Trophoblast cell (in vitro differentiated cells and primary cell): ENCODE data around the gene CLASRP.

Experiments
- DNase-seq, 2 donors: peaks; one replicate each; pipeline ENCODE4 v3.0.0-alpha.2; 2016
- H2AFZ ChIP-seq: 2 replicates; pipeline ENCODE4 v1.6.1; 2013; ENCODE audit warnings: low read length, moderate library complexity, mild to moderate bottlenecking; ENCODE audit not compliant: insufficient read depth, poor library complexity
- H2AK5ac ChIP-seq: 2 replicates; pipeline ENCODE4 v1.6.1; 2013; ENCODE audit warnings: mild to moderate bottlenecking, low read length
- H2BK120ac ChIP-seq: 2 replicates; pipeline ENCODE4 v1.6.1; 2013; ENCODE audit warnings: low read length, mild to moderate bottlenecking, moderate library complexity; ENCODE audit not compliant: insufficient read depth, poor library complexity
- H2BK12ac ChIP-seq: 2 replicates; pipeline ENCODE4 v1.6.1; 2013; ENCODE audit warnings: mild to moderate bottlenecking, low read length, moderate library complexity
- H2BK5ac ChIP-seq: 2 replicates; pipeline ENCODE4 v1.6.1; 2013; ENCODE audit warnings: low read length, low read depth, moderate library complexity, mild to moderate bottlenecking; ENCODE audit not compliant: poor library complexity
- H3K14ac ChIP-seq: 2 replicates; pipeline ENCODE4 v1.6.1; 2013; ENCODE audit warnings: mild to moderate bottlenecking, low read length
- H3K18ac ChIP-seq: 2 replicates; pipeline ENCODE4 v1.6.1; 2013; ENCODE audit warnings: mild to moderate bottlenecking, low read length
- H3K23ac ChIP-seq: 2 replicates; pipeline ENCODE4 v1.6.1; 2013; ENCODE audit warnings: low read length
- H3K27ac ChIP-seq: 2 replicates; pipeline ENCODE4 v1.5.1; 2013; ENCODE audit warnings: low read depth, mild to moderate bottlenecking, inconsistent platforms, low read length, moderate library complexity
- H3K27me3 ChIP-seq: 2 replicates; pipeline ENCODE4 v1.6.1; 2013; ENCODE audit warnings: inconsistent platforms, mild to moderate bottlenecking, low read length, moderate library complexity; ENCODE audit not compliant: insufficient read depth
- H3K36me3 ChIP-seq, 2 experiments: 1 replicate in 1 of 2; 2 replicates in 1 of 2; pipeline ENCODE4 v1.6.1; 2013; ENCODE audit warnings: low read length in 2 of 2, mild to moderate bottlenecking in 2 of 2, moderate library complexity in 1 of 2; ENCODE audit not compliant: insufficient read depth in 2 of 2, control insufficient read depth in 1 of 2
- H3K4ac ChIP-seq: 2 replicates; pipeline ENCODE4 v1.6.1; 2013; ENCODE audit warnings: low read depth, mild to moderate bottlenecking, low read length, moderate library complexity
- H3K4me1 ChIP-seq, 2 experiments: 1 replicate in 1 of 2; 2 replicates in 1 of 2; pipeline ENCODE4 v1.6.1; 2013; ENCODE audit warnings: low read length in 2 of 2, mild to moderate bottlenecking in 2 of 2, moderate library complexity in 1 of 2; ENCODE audit not compliant: insufficient read depth in 2 of 2, control insufficient read depth in 1 of 2
- H3K4me2 ChIP-seq: 2 replicates; pipeline ENCODE4 v1.6.1; 2013; ENCODE audit warnings: inconsistent platforms, mild to moderate bottlenecking, low read length, moderate library complexity
- H3K4me3 ChIP-seq: 2 replicates; pipeline ENCODE4 v1.5.1; 2013; ENCODE audit warnings: mild to moderate bottlenecking, low read depth, low read length, inconsistent platforms
- H3K79me1 ChIP-seq: one replicate; pipeline ENCODE4 v1.6.1; 2013; ENCODE audit warnings: low read length
- H3K79me2 ChIP-seq: 2 replicates; pipeline ENCODE4 v1.6.1; 2013; ENCODE audit warnings: low read length, mild to moderate bottlenecking; ENCODE audit not compliant: control insufficient read depth, insufficient read depth, poor library complexity
- H3K9ac ChIP-seq: 2 replicates; pipeline ENCODE4 v1.6.1; 2013; ENCODE audit warnings: mild to moderate bottlenecking, low read length
- H3K9me3 ChIP-seq: 2 replicates; pipeline ENCODE4 v1.6.1; 2013; ENCODE audit warnings: low read depth, mild to moderate bottlenecking, control low read depth, inconsistent platforms, low read length; ENCODE audit not compliant: insufficient read depth
- H4K12ac ChIP-seq: 2 replicates; pipeline ENCODE4 v1.6.1; 2013; ENCODE audit warnings: low read depth, mild to moderate bottlenecking, low read length, moderate library complexity
- H4K8ac ChIP-seq: 2 replicates; pipeline ENCODE4 v1.6.1; 2013; ENCODE audit warnings: low read depth, mild to moderate bottlenecking, low read length, moderate library complexity
- H4K91ac ChIP-seq: one replicate; pipeline ENCODE4 v1.6.1; 2013; ENCODE audit warnings: low read depth, mild to moderate bottlenecking, low read length, moderate library complexity
- WGBS: extraction: QIAGEN DNeasy Blood & Tissue Kit; methylation state at CpG from one replicate; pipeline ENCODE4 v1.1.7; 2013; ENCODE audit warnings: missing lambda C conversion rate; ENCODE audit not compliant: insufficient read length, insufficient coverage; ENCODE audit errors: extremely low coverage; 5-methylcytosine and 5-hydroxymethylcytosine counted together

Gene CLASRP

GRCh38 chr19:45101806-45102205, 63.0 kb downstream of the CLASRP start:
- Histone ChIP-seq H2BK120ac (no peak overlapping the region), H3K4me2 (no peak overlapping the region), H3K27ac (no peak overlapping the region), H3K79me1 (no peaks in the 10 kb centered on the region), H3K4ac (peak overlapping the region; percentile 13), H3K27me3 (no peaks in the 10 kb centered on the region), H4K12ac (no peak overlapping the region), H3K9me3 (no peaks in the 10 kb centered on the region), H3K4me3 (no peak overlapping the region), H2BK12ac (no peak overlapping the region), H2AFZ (no peak overlapping the region), H4K8ac (no peak overlapping the region), H3K18ac (no peak overlapping the region), H3K14ac (no peak overlapping the region), H3K23ac (no peak overlapping the region), H3K79me2 (peaks cover 23% of the 10 kb centered on the region), H3K9ac (no peak overlapping the region), H2BK5ac (no peak overlapping the region), H3K36me3 (peaks cover 0 to 5% of the 10 kb centered on the region in 2 experiments), H3K4me1 (peaks cover 20 to 25% of the 10 kb centered on the region in 2 experiments), H2AK5ac (no peak overlapping the region), H4K91ac (no peak overlapping the region)
- no peak for DNase-seq
- WGBS = no CpG with 5 or more reads among the region's 8 CpGs

DNA sequence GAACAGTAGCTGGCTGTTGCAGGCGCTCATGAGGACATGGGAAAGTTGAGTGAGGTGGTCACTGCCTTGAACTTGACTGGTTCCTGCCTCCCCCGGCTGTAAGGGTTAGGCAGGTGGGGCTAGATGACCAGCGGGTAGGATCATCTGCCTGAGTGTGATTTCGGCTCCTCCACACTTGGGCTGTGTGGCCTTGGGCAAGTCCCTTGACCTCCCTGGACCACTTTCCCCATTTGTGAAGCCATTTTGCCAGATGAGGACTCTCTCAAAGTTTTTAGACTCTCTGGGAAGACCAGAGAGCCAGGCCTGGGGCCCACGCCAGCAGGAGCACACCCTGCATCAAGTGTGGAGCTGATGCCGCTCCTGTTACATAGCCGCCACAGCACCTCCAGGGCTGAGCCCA, 63.6 kb downstream of the CLASRP start:
- H2BK12ac ChIP-seq = no peak overlapping the region
- H2BK120ac ChIP-seq = no peak overlapping the region
- H3K9me3 ChIP-seq = no peaks in the 10 kb centered on the region
- H3K4me2 ChIP-seq = no peak overlapping the region
- no peak overlapping the region for H2AFZ ChIP-seq
- no peak overlapping the region for H3K14ac ChIP-seq
- peak overlapping the region; percentile 9 for H3K4ac ChIP-seq
- H2AK5ac ChIP-seq = no peak overlapping the region
- DNase-seq = no peak
- no peak overlapping the region for H2BK5ac ChIP-seq
- no peak overlapping the region for H4K12ac ChIP-seq
- no peak overlapping the region for H4K91ac ChIP-seq
- peaks cover 20 to 25% of the 10 kb centered on the region in 2 experiments for H3K4me1 ChIP-seq
- H3K4me3 ChIP-seq = no peak overlapping the region
- no peak overlapping the region for H4K8ac ChIP-seq
- H3K18ac ChIP-seq = no peak overlapping the region
- H3K36me3 ChIP-seq = peaks cover 0 to 5% of the 10 kb centered on the region in 2 experiments
- no peaks in the 10 kb centered on the region for H3K27me3 ChIP-seq
- H3K79me1 ChIP-seq = no peaks in the 10 kb centered on the region
- no peak overlapping the region for H3K23ac ChIP-seq
- H3K27ac ChIP-seq = no peak overlapping the region
- H3K9ac ChIP-seq = no peak overlapping the region
- WGBS = no CpG with 5 or more reads among the region's 7 CpGs
- H3K79me2 ChIP-seq = peaks cover 20% of the 10 kb centered on the region

- Histone ChIP-seq H3K27ac (no peak overlapping the region), H3K79me2 (peaks cover 16% of the 10 kb centered on the region), H3K36me3 (peaks cover 0 to 5% of the 10 kb centered on the region in 2 experiments), H2AK5ac (no peak overlapping the region), H3K18ac (no peak overlapping the region), H3K9ac (no peak overlapping the region), H3K4ac (no peak overlapping the region), H4K8ac (no peak overlapping the region), H2AFZ (no peak overlapping the region), H4K12ac (no peak overlapping the region), H4K91ac (no peak overlapping the region), H3K9me3 (no peaks in the 10 kb centered on the region), H2BK5ac (no peak overlapping the region), H2BK120ac (no peak overlapping the region), H3K27me3 (no peaks in the 10 kb centered on the region), H3K4me3 (no peak overlapping the region), H3K14ac (no peak overlapping the region), H3K4me2 (no peak overlapping the region), H2BK12ac (no peak overlapping the region), H3K4me1 (peaks cover 15 to 18% of the 10 kb centered on the region in 2 experiments), H3K23ac (no peak overlapping the region), H3K79me1 (no peaks in the 10 kb centered on the region)
- WGBS = no CpG with 5 or more reads among the region's 15 CpGs
- no peak for DNase-seq
These were observed 64.3 kb downstream of the CLASRP start for GRCh38 chr19:45103156-45103507.

DNA sequence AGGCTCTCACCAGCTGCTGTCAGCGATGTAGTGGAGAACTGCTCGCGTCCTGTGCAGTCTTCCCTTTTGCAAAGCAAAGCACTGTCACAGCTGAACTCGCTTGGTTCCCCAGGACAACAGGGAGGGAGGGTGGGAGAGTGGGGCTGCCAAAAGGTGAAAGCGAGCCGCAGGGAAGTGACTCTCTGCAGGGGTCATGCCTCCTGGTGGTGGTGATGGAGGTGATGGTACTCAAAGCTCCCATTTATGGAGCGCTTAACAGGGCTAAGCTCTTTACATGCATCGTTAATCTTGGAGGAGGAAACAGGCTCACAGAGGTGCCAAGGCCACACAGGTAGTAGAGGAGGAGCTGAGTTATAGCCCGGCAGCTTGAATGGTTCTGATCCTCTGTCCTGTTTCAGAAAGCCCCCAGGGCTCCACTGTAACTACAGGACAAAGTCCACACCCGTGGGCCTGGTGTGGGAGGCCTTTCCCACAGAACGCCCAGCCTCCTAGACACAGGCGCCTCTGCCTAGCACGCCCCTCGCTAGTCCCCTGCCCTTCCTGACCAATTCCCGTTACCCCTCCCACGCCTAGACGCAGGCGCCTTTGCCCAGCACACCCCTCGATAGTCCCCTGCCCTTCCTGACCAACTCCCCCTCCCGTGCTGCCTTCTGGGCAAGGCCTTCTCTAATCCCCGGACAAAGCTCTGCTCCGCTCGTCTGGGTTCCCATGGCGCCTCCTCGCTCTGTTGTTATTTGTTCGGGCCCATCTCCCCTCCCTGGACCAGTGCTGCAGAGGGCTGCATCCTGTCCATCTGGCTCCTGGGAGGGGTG, 64.9 kb downstream of the CLASRP start:
- Histone ChIP-seq H2AK5ac (no peak overlapping the region), H3K14ac (no peak overlapping the region), H3K79me1 (no peaks in the 10 kb centered on the region), H4K91ac (no peak overlapping the region), H3K4ac (no peak overlapping the region), H2AFZ (no peak overlapping the region), H3K9ac (no peak overlapping the region), H2BK5ac (no peak overlapping the region), H3K27ac (no peak overlapping the region), H3K27me3 (no peaks in the 10 kb centered on the region), H3K4me3 (no peak overlapping the region), H2BK120ac (no peak overlapping the region), H4K8ac (no peak overlapping the region), H3K4me2 (no peak overlapping the region), H3K79me2 (peaks cover 13% of the 10 kb centered on the region), H3K36me3 (peaks cover 0 to 5% of the 10 kb centered on the region in 2 experiments), H3K9me3 (no peaks in the 10 kb centered on the region), H3K23ac (no peak overlapping the region), H3K18ac (no peak overlapping the region), H3K4me1 (peaks cover 9 to 12% of the 10 kb centered on the region in 2 experiments), H4K12ac (no peak overlapping the region), H2BK12ac (no peak overlapping the region)
- no peak for DNase-seq
- WGBS = no CpG with 5 or more reads among the region's 26 CpGs
